T-helper 22 cell (primary cell): Measurements from ENCODE around the gene TINAG.
"Not testable (repeated sequence)": the region's sequence is repeated elsewhere in the genome, so short reads cannot be mapped to it uniquely, and the experiment has no call there.

Experiments used
- DNase-seq: peaks from one replicate; pipeline ENCODE4 v3.0.0-alpha.2; 2020; ENCODE audit warnings: low read depth

The TINAG gene

GRCh38 chr6:54308986-54309315, 710 bp downstream of the TINAG start:
- DNase-seq, result no peak

GRCh38 chr6:54310377-54311152, 2.3 kb downstream of the TINAG start:
- DNase-seq, result no peak

GRCh38 chr6:54315656-54316055, 7.4 kb downstream of the TINAG start:
- DNase-seq, result no peak

GRCh38 chr6:54320871-54321270, 12.6 kb downstream of the TINAG start:
- no peak for DNase-seq

- no peak for DNase-seq
Measured at GRCh38 chr6:54327631-54328030, 19.4 kb downstream of the TINAG start.

GRCh38 chr6:54331571-54331970, 23.3 kb downstream of the TINAG start:
- DNase-seq, result not testable (repeated sequence)

GRCh38 chr6:54335871-54336270, 27.6 kb downstream of the TINAG start:
- DNase-seq, result no peak

GRCh38 chr6:54353975-54354374, 45.7 kb downstream of the TINAG start:
- DNase-seq, result no peak

- DNase-seq, result no peak
Measured at GRCh38 chr6:54354608-54355007, 46.4 kb downstream of the TINAG start.

GRCh38 chr6:54357141-54357540, 48.9 kb downstream of the TINAG start:
- DNase-seq, result no peak

- DNase-seq, result no peak
Measured at GRCh38 chr6:54361188-54361587, 52.9 kb downstream of the TINAG start.

- DNase-seq, result no peak
Measured at GRCh38 chr6:54361734-54362133, 53.5 kb downstream of the TINAG start.

- no peak for DNase-seq
Measured at GRCh38 chr6:54366667-54367327, 58.6 kb downstream of the TINAG start.

GRCh38 chr6:54377776-54378175, 69.5 kb downstream of the TINAG start:
- DNase-seq, result no peak

- DNase-seq, result no peak
Measured at GRCh38 chr6:54386295-54386694, 78.1 kb downstream of the TINAG start.

- DNase-seq, result no peak
Measured at GRCh38 chr6:54390362-54390761, 82.1 kb downstream of the TINAG start.

GRCh38 chr6:54391577-54391976, 83.3 kb downstream of the TINAG start:
- DNase-seq, result no peak

GRCh38 chr6:54403096-54403495, 94.9 kb downstream of the TINAG start:
- no peak for DNase-seq

GRCh38 chr6:54404791-54405190, 96.5 kb downstream of the TINAG start:
- DNase-seq, result no peak

GRCh38 chr6:54411767-54412166, 103.5 kb downstream of the TINAG start:
- DNase-seq, result no peak

GRCh38 chr6:54415517-54415916, 107.3 kb downstream of the TINAG start:
- no peak for DNase-seq

GRCh38 chr6:54419885-54420284, 111.6 kb downstream of the TINAG start:
- no peak for DNase-seq

- no peak for DNase-seq
Measured at GRCh38 chr6:54426995-54427394, 118.8 kb downstream of the TINAG start.

- DNase-seq, result no peak
Measured at GRCh38 chr6:54427396-54427937, 119.2 kb downstream of the TINAG start.
